HEK293 (cell line): ENCODE results near the gene SEMA4B.
A peak's percentile ranks its signal among the peaks of the same experiment; 100 is the strongest.

Experiments
- CTCF ChIA-PET: fragments of 350-600 bp; formaldehyde crosslinking; extraction: SDS; loops from one replicate; lab custom pipeline; 2021; ENCODE audit warnings: antibody characterized with exemption; lab: Yijun Ruan, JAX
- POLR2A ChIA-PET: fragments of 300-600 bp; formaldehyde crosslinking; extraction: SDS; loops from one replicate; lab custom pipeline; 2020; ENCODE audit warnings: antibody characterized with exemption, inconsistent platforms; lab: Yijun Ruan, JAX
- H3K27ac ChIP-seq: fragments of 200-500 bp; sonication (Bioruptor generic); 2 replicates; pipeline ENCODE4 v1.5.1; 2014; ENCODE audit warnings: low read depth, low read length, control low read depth, inconsistent platforms; ENCODE audit errors: extremely low read depth
- H3K36me3 ChIP-seq, 2 experiments: fragments of 200-500 bp in 1 of 2; sonication (Bioruptor generic) in 1 of 2; 1 replicate in 1 of 2; 2 replicates in 1 of 2; pipeline ENCODE4 v1.5.1; 2014 to 2017; ENCODE audit warnings: inconsistent platforms in 2 of 2, low read length in 2 of 2; ENCODE audit not compliant: control insufficient read depth in 2 of 2, insufficient read depth in 1 of 2
- H3K4me1 ChIP-seq: fragments of 200-500 bp; sonication (Bioruptor generic); 2 replicates; pipeline ENCODE4 v1.5.1; 2014; ENCODE audit warnings: mild to moderate bottlenecking, low read length, inconsistent platforms; ENCODE audit not compliant: control insufficient read depth, insufficient read depth
- H3K4me3 ChIP-seq: 2 replicates; pipeline ENCODE4 v1.5.1; 2011; ENCODE audit warnings: low read depth, mild to moderate bottlenecking, control low read depth, low read length, moderate library complexity
- H3K9me3 ChIP-seq: fragments of 200-500 bp; sonication (Bioruptor generic); 2 replicates; pipeline ENCODE4 v1.5.1; 2014; ENCODE audit warnings: low read depth, low read length, inconsistent platforms; ENCODE audit not compliant: control insufficient read depth, insufficient read depth
- GLIS2 ChIP-seq: fragments of 450-650 bp; formaldehyde crosslinking; IDR thresholded peaks from 2 replicates; pipeline ENCODE4 v1.5.1; 2016; ENCODE audit warnings: missing biosample characterization, missing genetic modification characterization
- HOXC10 ChIP-seq: sonication (generic); formaldehyde crosslinking; IDR thresholded peaks from 2 replicates; pipeline ENCODE4 v1.8.1; 2023; ENCODE audit warnings: mild to moderate bottlenecking, missing genetic modification reagents
- IKZF3 ChIP-seq: fragments of 450-650 bp; IDR thresholded peaks from 2 replicates; pipeline ENCODE4 v1.5.0; 2018; ENCODE audit warnings: missing biosample characterization, mild to moderate bottlenecking, missing genetic modification characterization, moderate library complexity
- KLF9 ChIP-seq: fragments of 450-650 bp; formaldehyde crosslinking; IDR thresholded peaks from 2 replicates; pipeline ENCODE4 v1.5.1; 2016; ENCODE audit warnings: missing biosample characterization, missing genetic modification characterization, low read depth
- SCRT1 ChIP-seq: fragments of 450-650 bp; formaldehyde crosslinking; IDR thresholded peaks from 2 replicates; pipeline ENCODE4 v1.5.1; 2016; ENCODE audit warnings: missing biosample characterization, missing genetic modification characterization, borderline replicate concordance
- SCRT2 ChIP-seq: fragments of 450-650 bp; formaldehyde crosslinking; IDR thresholded peaks from 2 replicates; pipeline ENCODE4 v1.5.1; 2016; ENCODE audit warnings: missing biosample characterization, missing genetic modification characterization
- SP7 ChIP-seq: fragments of 450-650 bp; formaldehyde crosslinking; IDR thresholded peaks from 2 replicates; pipeline ENCODE4 v1.5.1; 2016; ENCODE audit warnings: missing biosample characterization, missing genetic modification characterization
- ZBTB17 ChIP-seq: fragments of 450-650 bp; formaldehyde crosslinking; IDR thresholded peaks from 2 replicates; pipeline ENCODE4 v1.5.1; 2016; ENCODE audit warnings: missing biosample characterization, missing genetic modification characterization
- ZBTB48 ChIP-seq: fragments of 450-650 bp; formaldehyde crosslinking; IDR thresholded peaks from 2 replicates; pipeline ENCODE4 v1.5.1; 2016; ENCODE audit warnings: missing biosample characterization, missing genetic modification characterization
- ZNF221 ChIP-seq: fragments of 450-650 bp; formaldehyde crosslinking; IDR thresholded peaks from 2 replicates; pipeline ENCODE4 v1.5.1; 2017; ENCODE audit warnings: missing biosample characterization, missing genetic modification characterization, borderline replicate concordance
- ZNF239 ChIP-seq: fragments of 450-650 bp; formaldehyde crosslinking; IDR thresholded peaks from 2 replicates; pipeline ENCODE4 v1.5.1; 2016; ENCODE audit warnings: missing biosample characterization, missing genetic modification characterization
- ZNF302 ChIP-seq: fragments of 450-650 bp; formaldehyde crosslinking; IDR thresholded peaks from 2 replicates; pipeline ENCODE4 v1.5.1; 2016; ENCODE audit warnings: missing biosample characterization, missing genetic modification characterization, low read depth
- ZNF324 ChIP-seq: fragments of 450-650 bp; formaldehyde crosslinking; IDR thresholded peaks from 2 replicates; pipeline ENCODE4 v1.5.1; 2016; ENCODE audit warnings: missing biosample characterization, missing genetic modification characterization
- ZNF433 ChIP-seq: fragments of 450-650 bp; formaldehyde crosslinking; IDR thresholded peaks from 2 replicates; pipeline ENCODE4 v1.5.1; 2016; ENCODE audit warnings: missing biosample characterization, missing genetic modification characterization, low read depth
- ZNF555 ChIP-seq: fragments of 450-650 bp; formaldehyde crosslinking; conservative IDR thresholded peaks from 2 replicates; pipeline ENCODE4 v1.5.1; 2017; ENCODE audit warnings: missing biosample characterization, mild to moderate bottlenecking, missing genetic modification characterization, inconsistent platforms
- ZNF660 ChIP-seq: fragments of 450-650 bp; IDR thresholded peaks from 2 replicates; pipeline ENCODE4 v1.5.1; 2018; ENCODE audit warnings: missing biosample characterization, mild to moderate bottlenecking, missing genetic modification characterization
- ZNF785 ChIP-seq: fragments of 450-650 bp; formaldehyde crosslinking; IDR thresholded peaks from 2 replicates; pipeline ENCODE4 v1.5.1; 2016; ENCODE audit warnings: missing biosample characterization, missing genetic modification characterization
- ZNF792 ChIP-seq: fragments of 450-650 bp; formaldehyde crosslinking; IDR thresholded peaks from 2 replicates; pipeline ENCODE4 v1.5.1; 2016; ENCODE audit warnings: missing biosample characterization, missing genetic modification characterization
- ZXDB ChIP-seq: fragments of 450-650 bp; formaldehyde crosslinking; IDR thresholded peaks from 2 replicates; pipeline ENCODE4 v1.5.1; 2016; ENCODE audit warnings: missing biosample characterization, missing genetic modification characterization
- TF ChIP-seq, protein P1 (sequence below): fragments of 450-650 bp; formaldehyde crosslinking; IDR thresholded peaks from 2 replicates; pipeline ENCODE4 v1.5.1; 2016; ENCODE audit warnings: missing biosample characterization, missing genetic modification characterization
- TF ChIP-seq, protein P2 (sequence below): fragments of 450-650 bp; IDR thresholded peaks from 2 replicates; pipeline ENCODE4 v1.5.1; 2018; ENCODE audit warnings: missing biosample characterization, missing genetic modification characterization
- TF ChIP-seq, protein P3 (sequence below): fragments of 450-650 bp; formaldehyde crosslinking; IDR thresholded peaks from 2 replicates; pipeline ENCODE4 v1.5.1; 2016; ENCODE audit warnings: missing biosample characterization, missing genetic modification characterization
- TF ChIP-seq, protein P4 (sequence below): fragments of 450-650 bp; formaldehyde crosslinking; IDR thresholded peaks from 2 replicates; pipeline ENCODE4 v1.5.1; 2016; ENCODE audit warnings: missing biosample characterization, missing genetic modification characterization

Gene SEMA4B

DNA sequence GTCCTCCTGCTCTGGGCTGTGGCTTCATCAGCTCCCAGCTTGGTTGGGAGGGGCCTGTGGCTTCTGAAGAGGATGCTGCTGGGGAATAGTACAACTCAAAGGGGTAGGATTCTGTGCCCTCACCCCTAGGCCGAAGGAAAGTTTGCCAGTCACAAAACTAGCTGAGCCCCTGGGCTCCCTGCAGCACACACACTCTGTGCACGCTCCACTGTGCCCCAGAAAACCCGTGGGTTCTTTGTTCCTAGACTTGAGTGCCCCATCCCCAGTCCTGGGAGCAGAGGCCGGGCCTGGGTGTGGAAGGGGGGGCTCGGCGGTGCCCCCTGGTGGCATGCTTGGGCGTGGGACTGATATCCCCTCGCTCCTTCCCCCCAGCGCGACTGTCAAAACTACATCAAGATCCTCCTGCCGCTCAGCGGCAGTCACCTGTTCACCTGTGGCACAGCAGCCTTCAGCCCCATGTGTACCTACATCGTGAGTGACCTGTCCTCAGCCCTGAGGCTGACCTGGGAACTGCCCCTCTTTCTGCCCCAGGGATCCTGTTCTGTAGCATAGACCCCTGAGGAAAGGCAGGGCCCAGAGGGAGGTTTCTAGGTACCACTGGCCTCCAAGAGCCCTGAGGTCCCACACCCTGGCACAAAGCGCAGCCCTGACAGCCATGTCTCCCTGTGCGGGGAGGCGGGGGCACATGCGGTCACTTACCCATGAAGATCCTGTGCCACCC lies 18.5 kb downstream of the SEMA4B start (continued):
- TF ChIP-seq, protein P1, sequence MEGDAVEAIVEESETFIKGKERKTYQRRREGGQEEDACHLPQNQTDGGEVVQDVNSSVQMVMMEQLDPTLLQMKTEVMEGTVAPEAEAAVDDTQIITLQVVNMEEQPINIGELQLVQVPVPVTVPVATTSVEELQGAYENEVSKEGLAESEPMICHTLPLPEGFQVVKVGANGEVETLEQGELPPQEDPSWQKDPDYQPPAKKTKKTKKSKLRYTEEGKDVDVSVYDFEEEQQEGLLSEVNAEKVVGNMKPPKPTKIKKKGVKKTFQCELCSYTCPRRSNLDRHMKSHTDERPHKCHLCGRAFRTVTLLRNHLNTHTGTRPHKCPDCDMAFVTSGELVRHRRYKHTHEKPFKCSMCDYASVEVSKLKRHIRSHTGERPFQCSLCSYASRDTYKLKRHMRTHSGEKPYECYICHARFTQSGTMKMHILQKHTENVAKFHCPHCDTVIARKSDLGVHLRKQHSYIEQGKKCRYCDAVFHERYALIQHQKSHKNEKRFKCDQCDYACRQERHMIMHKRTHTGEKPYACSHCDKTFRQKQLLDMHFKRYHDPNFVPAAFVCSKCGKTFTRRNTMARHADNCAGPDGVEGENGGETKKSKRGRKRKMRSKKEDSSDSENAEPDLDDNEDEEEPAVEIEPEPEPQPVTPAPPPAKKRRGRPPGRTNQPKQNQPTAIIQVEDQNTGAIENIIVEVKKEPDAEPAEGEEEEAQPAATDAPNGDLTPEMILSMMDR: peak; percentile 77
- TF ChIP-seq IKZF3 (tag by site-specific recombination) (no peak), ZNF792 (tag by site-specific recombination) (no peak), ZNF555 (no peak), ZNF785 (tag by site-specific recombination) (no peak), GLIS2 (tag by site-specific recombination) (no peak), ZXDB (tag by site-specific recombination) (no peak), ZNF239 (tag by site-specific recombination) (no peak), ZNF221 (no peak), KLF9 (tag by site-specific recombination) (no peak), SCRT2 (tag by site-specific recombination) (peak; percentile 63; the same call in 1 of the 2 replicates)
- TF ChIP-seq, protein P2, sequence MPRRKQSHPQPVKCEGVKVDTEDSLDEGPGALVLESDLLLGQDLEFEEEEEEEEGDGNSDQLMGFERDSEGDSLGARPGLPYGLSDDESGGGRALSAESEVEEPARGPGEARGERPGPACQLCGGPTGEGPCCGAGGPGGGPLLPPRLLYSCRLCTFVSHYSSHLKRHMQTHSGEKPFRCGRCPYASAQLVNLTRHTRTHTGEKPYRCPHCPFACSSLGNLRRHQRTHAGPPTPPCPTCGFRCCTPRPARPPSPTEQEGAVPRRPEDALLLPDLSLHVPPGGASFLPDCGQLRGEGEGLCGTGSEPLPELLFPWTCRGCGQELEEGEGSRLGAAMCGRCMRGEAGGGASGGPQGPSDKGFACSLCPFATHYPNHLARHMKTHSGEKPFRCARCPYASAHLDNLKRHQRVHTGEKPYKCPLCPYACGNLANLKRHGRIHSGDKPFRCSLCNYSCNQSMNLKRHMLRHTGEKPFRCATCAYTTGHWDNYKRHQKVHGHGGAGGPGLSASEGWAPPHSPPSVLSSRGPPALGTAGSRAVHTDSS (tag by site-specific recombination): no peak

DNA sequence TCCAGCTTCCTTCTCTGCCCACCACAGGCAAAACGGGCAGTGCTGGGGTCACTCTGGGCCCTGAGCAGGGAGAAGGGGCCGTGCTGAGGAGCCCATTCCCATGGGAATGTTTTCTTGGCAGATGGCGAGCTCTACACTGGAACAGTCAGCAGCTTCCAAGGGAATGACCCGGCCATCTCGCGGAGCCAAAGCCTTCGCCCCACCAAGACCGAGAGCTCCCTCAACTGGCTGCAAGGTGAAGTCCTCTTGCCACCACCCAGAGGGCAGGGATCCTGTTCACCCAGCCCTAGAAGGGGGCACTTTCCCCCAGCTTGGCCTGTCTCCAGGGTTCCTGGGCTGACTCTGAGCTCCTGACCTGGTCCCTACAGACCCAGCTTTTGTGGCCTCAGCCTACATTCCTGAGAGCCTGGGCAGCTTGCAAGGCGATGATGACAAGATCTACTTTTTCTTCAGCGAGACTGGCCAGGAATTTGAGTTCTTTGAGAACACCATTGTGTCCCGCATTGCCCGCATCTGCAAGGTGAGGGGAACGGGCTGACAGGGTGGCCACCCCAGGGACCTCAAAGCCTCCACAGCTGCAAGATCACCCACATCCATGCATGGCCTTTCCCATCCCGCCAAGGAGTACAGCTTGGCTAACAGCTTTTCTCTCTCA lies 20.2 kb downstream of the SEMA4B start:
- Histone ChIP-seq H3K27ac (no peak overlapping the region), H3K36me3 (peaks cover 4 to 35% of the 10 kb centered on the region in 2 experiments; a peak in 2 of 3 replicates), H3K4me1 (peaks cover 6% of the 10 kb centered on the region; the same call in 1 of the 2 replicates), H3K9me3 (no peaks in the 10 kb centered on the region), H3K4me3 (no peak overlapping the region)
- ChIA-PET POLR2A (interaction anchor here (1.0 to 1.2 kb wide), 6 partner anchors 12 to 86 kb away, joined by 3 to 9 read pairs (median 4); partner anchors contain the start of genes CIB1 and GDPGP1), CTCF (interaction anchor here (0.6 to 12.1 kb wide), 36 partner anchors 9 to 606 kb away, joined by 3 to 275 read pairs (median 4); partner anchors contain the start of genes CIB1, GDPGP1, SEMA4B and TTLL13)
- 0 out of 2 replicates have a peak, but pooled peaks have one; percentile 27 for TF ChIP-seq ZNF660 (tag by site-specific recombination)
- TF ChIP-seq SP7 (tag by site-specific recombination): 0 out of 2 replicates have a peak, but pooled peaks have one; percentile 12
- no peak for TF ChIP-seq ZNF324
- TF ChIP-seq ZBTB17 (tag by site-specific recombination): 0 out of 2 replicates have a peak, but pooled peaks have one; percentile 15
- TF ChIP-seq SCRT1: no peak
- no peak for TF ChIP-seq ZNF302 (tag by site-specific recombination)
- TF ChIP-seq IKZF3 (tag by site-specific recombination): peak; percentile 72
- TF ChIP-seq, protein P1: peak; percentile 75
- no peak for TF ChIP-seq ZNF555
- TF ChIP-seq, protein P3, sequence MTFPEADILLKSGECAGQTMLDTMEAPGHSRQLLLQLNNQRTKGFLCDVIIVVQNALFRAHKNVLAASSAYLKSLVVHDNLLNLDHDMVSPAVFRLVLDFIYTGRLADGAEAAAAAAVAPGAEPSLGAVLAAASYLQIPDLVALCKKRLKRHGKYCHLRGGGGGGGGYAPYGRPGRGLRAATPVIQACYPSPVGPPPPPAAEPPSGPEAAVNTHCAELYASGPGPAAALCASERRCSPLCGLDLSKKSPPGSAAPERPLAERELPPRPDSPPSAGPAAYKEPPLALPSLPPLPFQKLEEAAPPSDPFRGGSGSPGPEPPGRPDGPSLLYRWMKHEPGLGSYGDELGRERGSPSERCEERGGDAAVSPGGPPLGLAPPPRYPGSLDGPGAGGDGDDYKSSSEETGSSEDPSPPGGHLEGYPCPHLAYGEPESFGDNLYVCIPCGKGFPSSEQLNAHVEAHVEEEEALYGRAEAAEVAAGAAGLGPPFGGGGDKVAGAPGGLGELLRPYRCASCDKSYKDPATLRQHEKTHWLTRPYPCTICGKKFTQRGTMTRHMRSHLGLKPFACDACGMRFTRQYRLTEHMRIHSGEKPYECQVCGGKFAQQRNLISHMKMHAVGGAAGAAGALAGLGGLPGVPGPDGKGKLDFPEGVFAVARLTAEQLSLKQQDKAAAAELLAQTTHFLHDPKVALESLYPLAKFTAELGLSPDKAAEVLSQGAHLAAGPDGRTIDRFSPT (tag by site-specific recombination): 0 out of 2 replicates have a peak, but pooled peaks have one; percentile 27
- peak; percentile 71 for TF ChIP-seq ZBTB48 (tag by site-specific recombination)
- TF ChIP-seq ZNF433: no peak
- TF ChIP-seq HOXC10: no peak
- TF ChIP-seq, protein P4, sequence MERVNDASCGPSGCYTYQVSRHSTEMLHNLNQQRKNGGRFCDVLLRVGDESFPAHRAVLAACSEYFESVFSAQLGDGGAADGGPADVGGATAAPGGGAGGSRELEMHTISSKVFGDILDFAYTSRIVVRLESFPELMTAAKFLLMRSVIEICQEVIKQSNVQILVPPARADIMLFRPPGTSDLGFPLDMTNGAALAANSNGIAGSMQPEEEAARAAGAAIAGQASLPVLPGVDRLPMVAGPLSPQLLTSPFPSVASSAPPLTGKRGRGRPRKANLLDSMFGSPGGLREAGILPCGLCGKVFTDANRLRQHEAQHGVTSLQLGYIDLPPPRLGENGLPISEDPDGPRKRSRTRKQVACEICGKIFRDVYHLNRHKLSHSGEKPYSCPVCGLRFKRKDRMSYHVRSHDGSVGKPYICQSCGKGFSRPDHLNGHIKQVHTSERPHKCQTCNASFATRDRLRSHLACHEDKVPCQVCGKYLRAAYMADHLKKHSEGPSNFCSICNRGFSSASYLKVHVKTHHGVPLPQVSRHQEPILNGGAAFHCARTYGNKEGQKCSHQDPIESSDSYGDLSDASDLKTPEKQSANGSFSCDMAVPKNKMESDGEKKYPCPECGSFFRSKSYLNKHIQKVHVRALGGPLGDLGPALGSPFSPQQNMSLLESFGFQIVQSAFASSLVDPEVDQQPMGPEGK (tag by site-specific recombination): peak; percentile 38; the same call in 1 of the 2 replicates
